HepG2 (cell line): ENCODE results near the gene LYST. TPM values are rescaled to one million over a fixed set of nuclear protein-coding genes. Genes with fewer than 3 reads are reported as not detected.

Experiments used
- ATRX ChIP-seq: sonication (generic); formaldehyde crosslinking; IDR thresholded peaks from 2 replicates; pipeline ENCODE4 v1.4.0; 2020; ENCODE audit warnings: missing genetic modification reagents, borderline replicate concordance
- CERS6 ChIP-seq: sonication (generic); formaldehyde crosslinking; IDR thresholded peaks from 2 replicates; pipeline ENCODE4 v1.5.0; 2020; ENCODE audit warnings: missing genetic modification reagents
- FOXM1 ChIP-seq: sonication (generic); formaldehyde crosslinking; IDR thresholded peaks from 2 replicates; pipeline ENCODE4 v1.5.0; 2020; ENCODE audit warnings: missing genetic modification reagents
- FOXO1 ChIP-seq: sonication (generic); formaldehyde crosslinking; IDR thresholded peaks from 2 replicates; pipeline ENCODE4 v1.4.0; 2020; ENCODE audit warnings: missing genetic modification reagents
- HNF4A ChIP-seq: sonication (generic); formaldehyde crosslinking; IDR thresholded peaks from 2 replicates; pipeline ENCODE4 v1.4.0; 2020; ENCODE audit warnings: missing genetic modification reagents
- HNF4G ChIP-seq, 2 experiments: sonication (generic) in 1 of 2; formaldehyde crosslinking in 1 of 2; IDR thresholded peaks; 2 replicates each; pipeline versions ENCODE4 v1.4.0 to v1.6.1; 2011 to 2020; ENCODE audit warnings: borderline replicate concordance in 2 of 2, low read depth in 2 of 2, mild to moderate bottlenecking in 2 of 2, low read length in 1 of 2, missing genetic modification reagents in 1 of 2, moderate library complexity in 1 of 2
- HOXA3 ChIP-seq: sonication (generic); formaldehyde crosslinking; IDR thresholded peaks from 2 replicates; pipeline ENCODE4 v1.5.0; 2020; ENCODE audit warnings: missing genetic modification reagents
- IRF1 ChIP-seq: sonication (generic); formaldehyde crosslinking; IDR thresholded peaks from 2 replicates; pipeline ENCODE4 v1.4.0; 2020; ENCODE audit warnings: low read depth, mild to moderate bottlenecking, missing genetic modification reagents
- POLR2AphosphoS5 ChIP-seq: IDR thresholded peaks from 2 replicates; pipeline ENCODE4 v1.6.1; 2012; ENCODE audit warnings: low read depth, low read length
- SAFB2 ChIP-seq: sonication (generic); formaldehyde crosslinking; IDR thresholded peaks from 2 replicates; pipeline ENCODE4 v1.5.1; 2020; ENCODE audit warnings: missing genetic modification reagents, low read depth, mild to moderate bottlenecking, borderline replicate concordance
- SYNCRIP ChIP-seq: fragments of 200-400 bp; formaldehyde crosslinking; IDR thresholded peaks from 2 replicates; pipeline ENCODE4 v1.6.1; 2018; ENCODE audit warnings: mild to moderate bottlenecking, low read depth, low read length; ENCODE audit not compliant: insufficient read depth
- WIZ ChIP-seq: sonication (generic); formaldehyde crosslinking; IDR thresholded peaks from 2 replicates; pipeline ENCODE4 v1.5.1; 2020; ENCODE audit warnings: mild to moderate bottlenecking, missing genetic modification reagents
- YEATS2 ChIP-seq: sonication (generic); formaldehyde crosslinking; IDR thresholded peaks from 2 replicates; pipeline ENCODE4 v1.4.0; 2020; ENCODE audit warnings: missing genetic modification reagents, borderline replicate concordance
- ZBTB38 ChIP-seq: sonication (generic); formaldehyde crosslinking; IDR thresholded peaks from 2 replicates; pipeline ENCODE4 v1.5.1; 2020; ENCODE audit warnings: mild to moderate bottlenecking, missing genetic modification reagents
- ZC3H13 ChIP-seq: sonication (generic); formaldehyde crosslinking; IDR thresholded peaks from 2 replicates; pipeline ENCODE4 v1.8.1; 2023; ENCODE audit warnings: mild to moderate bottlenecking, missing genetic modification reagents, moderate library complexity
- ZC3H4 ChIP-seq: sonication (generic); formaldehyde crosslinking; IDR thresholded peaks from 2 replicates; pipeline ENCODE4 v1.4.0; 2020; ENCODE audit warnings: missing genetic modification reagents, borderline replicate concordance
- ZHX1 ChIP-seq: sonication (generic); formaldehyde crosslinking; IDR thresholded peaks from 2 replicates; pipeline ENCODE4 v1.8.1; 2022; ENCODE audit warnings: low read depth, mild to moderate bottlenecking, missing genetic modification reagents
- ZNF264 ChIP-seq: sonication (generic); formaldehyde crosslinking; IDR thresholded peaks from 2 replicates; pipeline ENCODE4 v1.4.0; 2020; ENCODE audit warnings: missing genetic modification reagents
- ZNF503 ChIP-seq: sonication (generic); formaldehyde crosslinking; IDR thresholded peaks from 2 replicates; pipeline ENCODE4 v1.4.0; 2020; ENCODE audit warnings: missing genetic modification reagents
- ZNF530 ChIP-seq: sonication (generic); formaldehyde crosslinking; IDR thresholded peaks from 2 replicates; pipeline ENCODE4 v1.5.0; 2020; ENCODE audit warnings: low read depth, mild to moderate bottlenecking, missing genetic modification reagents
- ZNF672 ChIP-seq: sonication (generic); formaldehyde crosslinking; IDR thresholded peaks from 2 replicates; pipeline ENCODE4 v1.8.1; 2022; ENCODE audit warnings: missing genetic modification reagents
- ZNF746 ChIP-seq: sonication (generic); formaldehyde crosslinking; IDR thresholded peaks from 2 replicates; pipeline ENCODE4 v1.8.0; 2022; ENCODE audit warnings: mild to moderate bottlenecking, missing genetic modification reagents
- ZNF766 ChIP-seq: sonication (generic); formaldehyde crosslinking; IDR thresholded peaks from 2 replicates; pipeline ENCODE4 v1.5.0; 2020; ENCODE audit warnings: missing genetic modification reagents, borderline replicate concordance
- polyA plus RNA-seq, 8 experiments: library from polyadenylated mRNA; depleted of rRNA in 3 of 8; stranded (reverse) in 7 of 8; unstranded in 1 of 8; fragments of >200 nt; fragmentation: Illumina TruSeq in 4 of 8; extraction: Trizol in 4 of 8; gene quantifications; 2 replicates each; pipeline versions ENCODE4 v1.2.1 to v1.2.3, GENCODE V29; 2011 to 2016; ENCODE audit warnings: low read depth in 4 of 8, missing spikeins in 1 of 8, mixed read lengths in 1 of 8; ENCODE audit not compliant: insufficient read depth in 1 of 8
- total RNA-seq, 5 experiments: library from RNA; depleted of rRNA; stranded (reverse); fragments of >200 nt; fragmentation: Illumina TruSeq; extraction: Trizol; gene quantifications; 2 replicates each; pipeline ENCODE4 v1.2.3, GENCODE V29; 2016; ENCODE audit warnings: low read depth in 1 of 5

Gene LYST
- total and polyA plus RNA-seq, 2 of the 13 experiments (the other 11 are each of a cell fraction or from before 2014, with no cell fraction given): 0.91 to 2.5 TPM

DNA sequence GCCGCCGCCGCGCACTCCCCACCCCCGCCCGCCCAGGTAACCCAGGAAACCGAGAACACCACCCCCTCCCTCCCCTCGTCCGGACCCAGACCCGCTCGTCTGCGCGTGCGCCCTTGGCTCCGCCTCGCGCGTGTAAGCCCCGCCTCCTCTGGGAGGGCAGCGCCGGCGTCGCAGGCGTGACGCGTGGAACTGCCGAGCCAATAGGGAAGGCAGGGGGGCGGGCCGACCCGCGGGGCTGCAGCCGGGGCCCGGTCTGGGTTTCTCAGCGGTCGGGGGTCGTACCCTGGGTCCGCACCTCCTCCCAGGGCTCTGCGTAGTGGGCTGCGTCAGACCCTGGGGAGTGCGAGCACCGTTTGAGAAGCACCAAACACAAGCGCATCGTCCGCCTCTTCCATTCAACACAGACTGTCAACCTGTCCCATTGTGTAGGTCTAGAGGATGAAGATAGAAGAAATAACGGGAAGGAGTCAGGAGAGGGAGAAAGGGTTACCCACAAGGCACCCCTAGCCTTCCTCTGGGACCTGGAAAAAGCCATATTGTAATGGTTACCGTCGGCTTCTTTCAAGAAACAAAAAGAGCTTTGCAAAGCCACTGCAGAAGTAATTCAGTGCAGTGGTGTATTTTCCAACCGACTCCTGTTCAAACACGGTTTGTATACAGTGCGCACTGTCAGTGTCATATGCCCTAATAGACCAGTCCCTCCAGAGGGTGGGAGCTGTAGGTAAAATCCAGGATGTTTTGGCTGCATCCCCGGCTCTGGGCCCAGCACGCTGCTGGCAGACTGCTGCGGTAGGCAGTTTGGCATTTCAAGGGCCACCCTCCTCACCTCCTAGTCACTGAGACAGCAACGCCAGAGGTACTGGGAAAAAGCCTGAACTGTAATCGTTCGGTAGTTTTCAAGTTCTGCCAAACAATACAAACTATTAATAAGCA is 473 bp upstream of the LYST start (continued):
- TF ChIP-seq ZBTB38 (CRISPR knock-in tag) (peak; percentile 55; the same call in 1 of the 2 replicates), ZNF672 (no peak), ZNF503 (CRISPR knock-in tag) (no peak), FOXO1 (CRISPR knock-in tag) (no peak), ZNF746 (CRISPR knock-in tag) (no peak), ZNF530 (no peak), SYNCRIP (no peak), FOXM1 (CRISPR knock-in tag) (no peak), ATRX (CRISPR knock-in tag) (no peak), WIZ (CRISPR knock-in tag) (no peak), CERS6 (no peak), POLR2AphosphoS5 (peak; percentile 74), ZNF264 (no peak), YEATS2 (CRISPR knock-in tag) (peak; percentile 36; the same call in 1 of the 2 replicates), ZHX1 (no peak), HNF4G (IDR thresholded peaks at IDR 0.05; ENCODE audit: borderline replicate concordance, low read depth, low read length) (no peak), HNF4G (CRISPR knock-in tag; IDR thresholded peaks at IDR 0.05; ENCODE audit: borderline replicate concordance, low read depth) (no peak; the same call in 1 of the 2 replicates), HNF4A (CRISPR knock-in tag) (no peak), SAFB2 (peak; percentile 69; the same call in 1 of the 2 replicates), ZC3H13 (CRISPR knock-in tag) (no peak), IRF1 (no peak), HOXA3 (CRISPR knock-in tag) (peak; percentile 58; the same call in 1 of the 2 replicates), ZC3H4 (CRISPR knock-in tag) (no peak), ZNF766 (CRISPR knock-in tag) (0 out of 2 replicates have a peak, but pooled peaks have one; percentile 37)
